CD4-positive, CD25-positive, alpha-beta regulatory T cell (primary cell): ENCODE measurements around the gene GOLGA8M. TPM values are rescaled to one million over a fixed set of nuclear protein-coding genes. Genes with fewer than 3 reads are reported as not detected.
"Not testable (repeated sequence)": the region's sequence is repeated elsewhere in the genome, so short reads cannot be mapped to it uniquely, and the experiment has no call there.

Experiments
- ATAC-seq, 2 donors: fragments of 150-1000 bp; cut with Tn5 transposase; one replicate each; pipeline ENCODE4 v1.10.0; 2021; ENCODE audit warnings: low read depth in 2 of 2, moderate number of reproducible peaks in 2 of 2, moderate library complexity in 1 of 2
- DNase-seq, 3 donors: peaks; one replicate each; pipeline versions ENCODE4 v3.0.0 to v3.0.0-alpha.2; 2012 to 2022; ENCODE audit warnings: mixed read lengths in 1 of 3
- H3K27ac ChIP-seq: one replicate; pipeline ENCODE4 v1.7.0; 2013; ENCODE audit warnings: mild to moderate bottlenecking, low read length; ENCODE audit not compliant: insufficient read depth, poor library complexity, severe bottlenecking
- H3K27me3 ChIP-seq: one replicate; pipeline ENCODE4 v1.7.0; 2013; ENCODE audit warnings: low read length; ENCODE audit not compliant: control insufficient read depth, insufficient read depth
- H3K36me3 ChIP-seq: one replicate; pipeline ENCODE4 v1.7.0; 2013; ENCODE audit warnings: mild to moderate bottlenecking, low read length, moderate library complexity; ENCODE audit not compliant: control insufficient read depth, insufficient read depth
- H3K4me1 ChIP-seq: 2 replicates; pipeline ENCODE4 v1.7.0; 2013; ENCODE audit warnings: mild to moderate bottlenecking, low read length; ENCODE audit not compliant: insufficient read depth, control insufficient read depth, poor library complexity, severe bottlenecking
- H3K4me3 ChIP-seq: one replicate; pipeline ENCODE4 v1.7.0; 2013; ENCODE audit warnings: low read depth, mild to moderate bottlenecking, low read length, moderate library complexity
- H3K9me3 ChIP-seq, 2 experiments: 1 replicate in 1 of 2; 2 replicates in 1 of 2; pipeline ENCODE4 v1.7.0; 2013; ENCODE audit warnings: low read length in 2 of 2, mild to moderate bottlenecking in 1 of 2, moderate library complexity in 1 of 2; ENCODE audit not compliant: control insufficient read depth in 2 of 2
- H3K27ac Mint-ChIP-seq, 3 donors: one replicate each; pipeline ENCODE4 v1.8.0; 2020 to 2022; ENCODE audit warnings: mild to moderate bottlenecking in 3 of 3, mixed read lengths in 3 of 3, moderate library complexity in 2 of 3
- H3K27me3 Mint-ChIP-seq: one replicate; pipeline ENCODE4 v1.8.0; 2022; ENCODE audit warnings: mild to moderate bottlenecking, mixed read lengths
- H3K36me3 Mint-ChIP-seq: one replicate; pipeline ENCODE4 v1.8.0; 2020; ENCODE audit warnings: mixed read lengths
- H3K4me1 Mint-ChIP-seq, 4 donors: one replicate each; pipeline ENCODE4 v1.8.0; 2020 to 2022; ENCODE audit warnings: mixed read lengths in 4 of 4, mild to moderate bottlenecking in 1 of 4
- H3K4me3 Mint-ChIP-seq, 4 donors: one replicate each; pipeline ENCODE4 v1.8.0; 2020 to 2022; ENCODE audit warnings: mild to moderate bottlenecking in 4 of 4, mixed read lengths in 4 of 4, moderate library complexity in 3 of 4
- H3K9me3 Mint-ChIP-seq, 7 donors: one replicate each; pipeline ENCODE4 v1.8.0; 2020 to 2022; ENCODE audit warnings: mixed read lengths in 7 of 7, mild to moderate bottlenecking in 3 of 7, moderate library complexity in 2 of 7
- polyA plus RNA-seq, 4 donors: library from polyadenylated mRNA; unstranded; fragments of 300-500 nt; fragmentation: Illumina TruSeq; gene quantifications; one replicate each; pipeline ENCODE4 v1.2.3, GENCODE V29; 2021
- total RNA-seq: library from RNA; stranded (reverse); gene quantifications from one replicate; pipeline ENCODE4 v1.2.3, GENCODE V29; 2022

The GOLGA8M gene
- total and polyA plus RNA-seq, 5 donors from 2014 or later: 1.1 TPM; not detected in 4

- Mint-ChIP-seq H3K4me3 (no peak overlapping the region), H3K27me3 (peaks cover 4% of the 10 kb centered on the region), H3K9me3 (no peaks in the 10 kb centered on the region), H3K36me3 (no peaks in the 10 kb centered on the region), H3K4me1 (peaks cover 0 to 7% (median under 1%) of the 10 kb centered on the region in 4 donors), H3K27ac (no peak overlapping the region)
- H3K27ac ChIP-seq: no peak overlapping the region
- no peaks in the 10 kb centered on the region for H3K27me3 ChIP-seq
- no peaks in the 10 kb centered on the region for H3K4me1 ChIP-seq
- DNase-seq: no peak
- ATAC-seq: no peak
- no peak overlapping the region for H3K4me3 ChIP-seq
- H3K9me3 ChIP-seq: no peaks in the 10 kb centered on the region
- H3K36me3 ChIP-seq: no peaks in the 10 kb centered on the region
These were observed 13.3 kb upstream of the GOLGA8M start for GRCh38 chr15:28725556-28725955.

- not testable (repeated sequence) for H3K9me3 ChIP-seq, H3K36me3 Mint-ChIP-seq, H3K4me1 ChIP-seq, H3K27ac ChIP-seq, H3K36me3 ChIP-seq, H3K9me3 Mint-ChIP-seq, DNase-seq, H3K27me3 Mint-ChIP-seq, H3K27me3 ChIP-seq, H3K4me3 Mint-ChIP-seq, H3K4me3 ChIP-seq, H3K4me1 Mint-ChIP-seq, ATAC-seq
- peak overlapping the region in 1 of 3 donors; percentile 35 for H3K27ac Mint-ChIP-seq
These were observed 11.8 kb upstream of the GOLGA8M start for GRCh38 chr15:28723986-28724385.

GRCh38 chr15:28719626-28720025, 7.4 kb upstream of the GOLGA8M start:
- not testable (repeated sequence) for H3K27me3 Mint-ChIP-seq, H3K27ac Mint-ChIP-seq, H3K9me3 ChIP-seq, H3K4me3 Mint-ChIP-seq, H3K27ac ChIP-seq, H3K4me3 ChIP-seq, H3K4me1 ChIP-seq, ATAC-seq, H3K27me3 ChIP-seq, H3K36me3 ChIP-seq, H3K9me3 Mint-ChIP-seq, DNase-seq, H3K36me3 Mint-ChIP-seq, H3K4me1 Mint-ChIP-seq

GRCh38 chr15:28718576-28718975, 6.4 kb upstream of the GOLGA8M start:
- not testable (repeated sequence) for H3K4me1 Mint-ChIP-seq, H3K9me3 ChIP-seq, H3K4me3 ChIP-seq, H3K27ac ChIP-seq, DNase-seq, H3K4me1 ChIP-seq, ATAC-seq, H3K27me3 ChIP-seq, H3K36me3 ChIP-seq, H3K4me3 Mint-ChIP-seq, H3K9me3 Mint-ChIP-seq, H3K27me3 Mint-ChIP-seq, H3K36me3 Mint-ChIP-seq
- peak overlapping the region in 1 of 3 donors; percentile 32 for H3K27ac Mint-ChIP-seq

GRCh38 chr15:28714176-28714575, 2.0 kb upstream of the GOLGA8M start:
- not testable (repeated sequence) for H3K9me3 Mint-ChIP-seq, H3K4me1 Mint-ChIP-seq, H3K36me3 ChIP-seq, ATAC-seq, H3K4me3 Mint-ChIP-seq, H3K4me3 ChIP-seq, H3K4me1 ChIP-seq, H3K9me3 ChIP-seq, H3K27me3 Mint-ChIP-seq, H3K27ac Mint-ChIP-seq, H3K27ac ChIP-seq, H3K27me3 ChIP-seq, DNase-seq, H3K36me3 Mint-ChIP-seq

GRCh38 chr15:28703927-28704326, 8.3 kb downstream of the GOLGA8M start:
- not testable (repeated sequence) for H3K36me3 Mint-ChIP-seq, ATAC-seq, H3K4me1 ChIP-seq

GRCh38 chr15:28702427-28702826, 9.8 kb downstream of the GOLGA8M start:
- not testable (repeated sequence) for H3K9me3 ChIP-seq, H3K36me3 Mint-ChIP-seq, H3K4me1 Mint-ChIP-seq, H3K9me3 Mint-ChIP-seq, H3K27ac ChIP-seq, H3K4me3 ChIP-seq, H3K4me3 Mint-ChIP-seq, H3K27ac Mint-ChIP-seq, H3K36me3 ChIP-seq, ATAC-seq, H3K4me1 ChIP-seq, H3K27me3 ChIP-seq, H3K27me3 Mint-ChIP-seq, DNase-seq

More at GRCh38 chr15:28703927-28704326, 8.3 kb downstream of the GOLGA8M start:
- not testable (repeated sequence) for H3K27me3 ChIP-seq, H3K4me1 Mint-ChIP-seq, H3K36me3 ChIP-seq, H3K4me3 Mint-ChIP-seq, DNase-seq, H3K4me3 ChIP-seq, H3K9me3 ChIP-seq, H3K27ac Mint-ChIP-seq, H3K27me3 Mint-ChIP-seq, H3K27ac ChIP-seq, H3K9me3 Mint-ChIP-seq

- H3K4me3 Mint-ChIP-seq, DNase-seq, H3K4me1 ChIP-seq, H3K27ac ChIP-seq, H3K4me3 ChIP-seq, H3K9me3 Mint-ChIP-seq, H3K9me3 ChIP-seq, H3K4me1 Mint-ChIP-seq, H3K27me3 ChIP-seq, H3K36me3 ChIP-seq, H3K27me3 Mint-ChIP-seq, H3K27ac Mint-ChIP-seq, H3K36me3 Mint-ChIP-seq, ATAC-seq: not testable (repeated sequence)
These were observed 18.0 kb downstream of the GOLGA8M start for GRCh38 chr15:28694006-28694751.
